Vagina (tissue), 2 donors: ENCODE results near the gene EML6.

Experiments used
- POLR2A ChIP-seq, 2 donors: fragments of 450-650 bp; IDR thresholded peaks; one replicate each; pipeline ENCODE4 v1.6.1; 2017; ENCODE audit warnings: antibody characterized with exemption in 2 of 2, mild to moderate bottlenecking in 2 of 2, moderate library complexity in 2 of 2
- POLR2AphosphoS5 ChIP-seq, 2 donors: sonication (generic); formaldehyde crosslinking; IDR thresholded peaks; one replicate each; pipeline ENCODE4 v1.9.0; 2017; ENCODE audit warnings: antibody characterized with exemption in 2 of 2, mild to moderate bottlenecking in 2 of 2, low read depth in 1 of 2; ENCODE audit not compliant: insufficient read depth in 1 of 2
- TF ChIP-seq, protein P1 (sequence below), 3 experiments: fragments of 450-650 bp in 2 of 3; fragments of 200-600 bp in 1 of 3; sonication (generic) in 1 of 3; IDR thresholded peaks; one replicate each; pipeline ENCODE4 v1.5.1; 2017 to 2019; ENCODE audit warnings: antibody characterized with exemption in 3 of 3, mild to moderate bottlenecking in 2 of 3, moderate library complexity in 2 of 3

DNA sequence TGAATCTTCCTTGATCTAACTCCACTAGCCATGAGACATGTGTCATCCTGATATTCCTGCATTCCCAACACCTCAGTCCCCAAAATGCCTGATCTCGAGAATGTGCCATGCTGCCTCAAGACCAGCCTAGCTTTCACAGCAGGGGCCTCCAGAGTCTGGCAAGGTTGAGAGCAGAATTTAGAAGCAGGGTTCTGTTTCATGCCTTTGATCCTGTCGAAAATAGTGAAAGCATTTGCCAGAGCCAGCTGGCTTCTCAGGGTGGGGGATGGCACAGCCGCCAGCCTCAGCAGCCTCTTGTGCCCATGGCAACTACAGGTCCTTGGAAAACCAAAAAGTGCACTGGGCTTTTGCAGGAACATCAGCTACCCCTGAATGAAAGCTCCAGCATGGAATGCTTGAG lies 183.3 kb downstream of the EML6 start:
- TF ChIP-seq, protein P1, sequence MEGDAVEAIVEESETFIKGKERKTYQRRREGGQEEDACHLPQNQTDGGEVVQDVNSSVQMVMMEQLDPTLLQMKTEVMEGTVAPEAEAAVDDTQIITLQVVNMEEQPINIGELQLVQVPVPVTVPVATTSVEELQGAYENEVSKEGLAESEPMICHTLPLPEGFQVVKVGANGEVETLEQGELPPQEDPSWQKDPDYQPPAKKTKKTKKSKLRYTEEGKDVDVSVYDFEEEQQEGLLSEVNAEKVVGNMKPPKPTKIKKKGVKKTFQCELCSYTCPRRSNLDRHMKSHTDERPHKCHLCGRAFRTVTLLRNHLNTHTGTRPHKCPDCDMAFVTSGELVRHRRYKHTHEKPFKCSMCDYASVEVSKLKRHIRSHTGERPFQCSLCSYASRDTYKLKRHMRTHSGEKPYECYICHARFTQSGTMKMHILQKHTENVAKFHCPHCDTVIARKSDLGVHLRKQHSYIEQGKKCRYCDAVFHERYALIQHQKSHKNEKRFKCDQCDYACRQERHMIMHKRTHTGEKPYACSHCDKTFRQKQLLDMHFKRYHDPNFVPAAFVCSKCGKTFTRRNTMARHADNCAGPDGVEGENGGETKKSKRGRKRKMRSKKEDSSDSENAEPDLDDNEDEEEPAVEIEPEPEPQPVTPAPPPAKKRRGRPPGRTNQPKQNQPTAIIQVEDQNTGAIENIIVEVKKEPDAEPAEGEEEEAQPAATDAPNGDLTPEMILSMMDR (IDR thresholded peaks at IDR 0.05), result no peak
- TF ChIP-seq POLR2A (IDR thresholded peaks at IDR 0.05) (no peak), POLR2AphosphoS5 (IDR thresholded peaks at IDR 0.05; ENCODE audit: insufficient read depth in 1 of 2, low read depth in 1 of 2) (no peak)
